Bronchial epithelial cell (primary cell): ENCODE results near the gene CACHD1. TPM values are rescaled to one million over a fixed set of nuclear protein-coding genes. Genes with fewer than 3 reads are reported as not detected.

Source experiments
- DNase-seq: peaks from one replicate; pipeline ENCODE4 v3.0.0-alpha.2; 2010; ENCODE audit warnings: low read depth
- FAIRE-seq: peaks from 2 replicates; lab custom pipeline; 2011; peaks lifted over from hg19 to GRCh38; lab: Jason Lieb, UNC
- H3K27me3 ChIP-seq: 2 replicates; pipeline ENCODE4 v1.5.1; 2011; ENCODE audit warnings: low read length; ENCODE audit not compliant: control insufficient read depth, insufficient read depth
- H3K36me3 ChIP-seq: 2 replicates; pipeline ENCODE4 v1.5.1; 2011; ENCODE audit warnings: low read length; ENCODE audit not compliant: control insufficient read depth, insufficient read depth
- H3K4me3 ChIP-seq: 2 replicates; pipeline ENCODE4 v1.5.1; 2011; ENCODE audit warnings: mild to moderate bottlenecking, low read depth, low read length, control low read depth
- total RNA-seq: library from RNA; depleted of rRNA; stranded (reverse); fragments of >200 nt; gene quantifications from 2 replicates; pipeline ENCODE4 v1.2.1, GENCODE V29; 2014
- TF ChIP-seq, protein P1 (sequence below): IDR thresholded peaks from 2 replicates; pipeline ENCODE4 v1.5.1; 2011; ENCODE audit warnings: mild to moderate bottlenecking, moderate library complexity, low read length, control low read depth, inconsistent platforms; ENCODE audit not compliant: insufficient read depth, severe bottlenecking

Gene CACHD1
- total RNA-seq, result 0.77 and 1.8 TPM in 2 replicates

DNA sequence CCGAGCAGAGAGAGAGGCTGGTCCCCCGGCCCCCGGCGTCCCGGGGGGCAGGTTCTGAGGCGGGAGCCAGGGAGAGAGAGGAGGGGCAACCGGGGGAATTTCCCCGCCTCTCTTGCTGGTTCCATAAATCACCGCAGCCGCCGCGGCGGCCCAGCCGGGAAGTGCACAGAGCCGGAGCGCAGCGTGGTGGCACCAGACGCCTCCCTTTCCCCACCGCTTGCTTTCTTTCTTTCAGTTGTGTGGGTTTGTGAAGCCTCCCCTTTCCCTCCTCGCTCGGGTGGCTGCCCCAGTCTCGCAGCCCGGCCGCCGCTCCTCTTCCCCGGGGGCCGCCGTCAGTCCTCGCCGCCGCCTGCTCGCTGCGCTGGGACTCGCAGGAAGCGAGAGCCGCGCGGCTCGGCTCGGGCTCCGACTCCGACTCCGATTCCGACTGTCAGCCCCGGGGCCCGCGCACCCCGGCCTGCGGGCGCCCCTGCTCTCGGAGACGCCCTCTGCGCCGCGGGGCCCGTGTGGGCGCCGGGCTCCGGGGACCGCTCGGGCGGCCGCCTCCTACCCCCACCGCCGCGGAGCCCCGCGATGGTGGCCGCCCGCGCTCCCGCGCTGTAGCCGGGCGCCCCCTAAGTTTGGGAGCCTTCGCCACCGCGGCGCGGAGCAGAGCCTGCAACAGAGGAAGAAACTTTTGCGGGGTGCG, at the start of gene CACHD1:
TSS of gene CACHD1 (plus strand) at position 153 of the 688 bp plus-strand sequence. CDS start 616 bp downstream, outside the sequence.
- TF ChIP-seq, protein P1, sequence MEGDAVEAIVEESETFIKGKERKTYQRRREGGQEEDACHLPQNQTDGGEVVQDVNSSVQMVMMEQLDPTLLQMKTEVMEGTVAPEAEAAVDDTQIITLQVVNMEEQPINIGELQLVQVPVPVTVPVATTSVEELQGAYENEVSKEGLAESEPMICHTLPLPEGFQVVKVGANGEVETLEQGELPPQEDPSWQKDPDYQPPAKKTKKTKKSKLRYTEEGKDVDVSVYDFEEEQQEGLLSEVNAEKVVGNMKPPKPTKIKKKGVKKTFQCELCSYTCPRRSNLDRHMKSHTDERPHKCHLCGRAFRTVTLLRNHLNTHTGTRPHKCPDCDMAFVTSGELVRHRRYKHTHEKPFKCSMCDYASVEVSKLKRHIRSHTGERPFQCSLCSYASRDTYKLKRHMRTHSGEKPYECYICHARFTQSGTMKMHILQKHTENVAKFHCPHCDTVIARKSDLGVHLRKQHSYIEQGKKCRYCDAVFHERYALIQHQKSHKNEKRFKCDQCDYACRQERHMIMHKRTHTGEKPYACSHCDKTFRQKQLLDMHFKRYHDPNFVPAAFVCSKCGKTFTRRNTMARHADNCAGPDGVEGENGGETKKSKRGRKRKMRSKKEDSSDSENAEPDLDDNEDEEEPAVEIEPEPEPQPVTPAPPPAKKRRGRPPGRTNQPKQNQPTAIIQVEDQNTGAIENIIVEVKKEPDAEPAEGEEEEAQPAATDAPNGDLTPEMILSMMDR, result peak; percentile 47
- no peaks in the 10 kb centered on the region for H3K27me3 ChIP-seq
- peak; percentile 47 for DNase-seq
- H3K4me3 ChIP-seq, result peak within 1 kb of the TSS; percentile 63
- no peaks in the 10 kb centered on the region for H3K36me3 ChIP-seq
- FAIRE-seq, result no peak

DNA sequence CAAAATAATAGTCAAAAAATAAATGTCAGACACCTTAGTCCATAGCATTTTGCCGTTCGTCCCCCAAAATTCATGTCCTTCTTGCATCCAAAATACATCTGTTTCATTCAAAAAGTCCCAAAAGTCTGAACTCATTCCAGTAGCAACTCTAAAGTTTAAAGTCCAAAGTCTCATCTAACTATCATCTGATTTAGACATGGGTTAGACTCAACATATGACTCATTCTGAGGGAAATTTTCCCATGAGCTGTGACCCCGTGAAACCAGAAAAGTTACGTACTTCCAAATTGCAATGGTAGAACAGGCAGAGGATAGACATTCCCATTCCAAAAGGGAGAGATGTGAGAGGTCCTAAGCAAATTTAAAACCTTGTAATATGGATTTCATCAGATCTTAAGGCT, 48.6 kb upstream of the CACHD1 start:
- FAIRE-seq (no peak), DNase-seq (no peak)
- Histone ChIP-seq H3K36me3 (no peaks in the 10 kb centered on the region), H3K27me3 (no peaks in the 10 kb centered on the region), H3K4me3 (no peak overlapping the region)
- TF ChIP-seq, protein P1, result no peak

DNA sequence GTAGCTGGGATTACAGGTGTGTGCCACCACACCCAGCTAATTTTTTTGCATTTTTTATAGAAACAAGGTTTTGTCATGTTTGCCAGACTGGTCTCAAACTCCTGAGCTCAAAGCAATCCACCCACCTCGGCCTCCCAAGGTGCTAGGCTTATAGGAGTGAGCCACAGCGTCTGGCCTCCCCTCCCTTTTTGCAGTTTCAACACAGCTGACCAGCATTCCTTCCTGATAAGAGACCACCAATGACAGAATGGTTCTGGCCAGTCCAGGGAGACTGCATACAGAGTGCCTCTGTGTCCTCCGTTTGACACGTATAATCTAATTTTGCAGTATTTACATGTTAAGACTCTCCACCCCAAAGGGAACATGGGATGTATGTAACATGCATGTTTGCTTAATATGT, 46.4 kb upstream of the CACHD1 start:
- no peaks in the 10 kb centered on the region for H3K36me3 ChIP-seq
- FAIRE-seq, result no peak
- H3K27me3 ChIP-seq, result no peaks in the 10 kb centered on the region
- TF ChIP-seq, protein P1, result no peak
- no peak for DNase-seq
- no peak overlapping the region for H3K4me3 ChIP-seq

DNA sequence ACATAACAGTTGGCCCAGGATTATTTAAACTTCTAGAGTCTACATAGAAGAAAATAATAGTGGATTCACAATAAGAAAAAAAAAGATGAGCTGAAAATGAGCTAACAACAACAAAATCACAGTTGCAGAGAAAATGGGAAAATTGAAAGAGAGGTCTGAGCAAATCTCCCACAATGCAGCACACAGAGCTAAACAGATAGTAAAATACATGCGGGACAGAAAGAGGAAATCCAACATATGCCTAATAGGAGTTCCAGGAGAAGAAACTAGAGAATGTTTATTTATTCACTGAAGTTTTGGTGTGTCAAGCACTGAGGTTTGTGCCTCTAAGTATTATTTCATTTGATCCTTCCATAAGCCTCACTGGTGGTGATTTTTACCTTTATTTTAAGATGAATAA, 45.5 kb upstream of the CACHD1 start:
- TF ChIP-seq, protein P1, result no peak
- no peaks in the 10 kb centered on the region for H3K36me3 ChIP-seq
- no peak overlapping the region for H3K4me3 ChIP-seq
- no peak for FAIRE-seq
- no peak for DNase-seq
- H3K27me3 ChIP-seq, result no peaks in the 10 kb centered on the region

DNA sequence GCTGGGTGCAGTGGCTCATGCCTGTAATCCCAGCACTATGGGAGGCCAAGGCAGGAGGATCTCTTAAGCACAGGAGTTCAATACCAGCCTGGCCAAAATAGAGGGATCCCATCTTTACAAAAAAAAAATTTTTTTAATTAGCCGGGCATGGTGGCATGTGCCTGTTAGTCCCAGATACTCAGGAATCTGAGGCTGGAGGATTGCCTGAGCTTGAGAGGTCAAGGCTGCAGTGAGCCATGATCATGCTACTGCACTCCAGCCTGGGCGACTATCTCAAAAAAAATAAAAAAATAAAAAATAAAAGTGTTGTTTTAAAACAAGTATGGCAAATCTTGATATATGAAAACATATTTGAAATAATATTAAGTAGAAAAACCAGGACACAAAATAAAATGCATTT, 44.4 kb upstream of the CACHD1 start:
- no peak overlapping the region for H3K4me3 ChIP-seq
- TF ChIP-seq, protein P1, result no peak
- FAIRE-seq, result no peak
- H3K36me3 ChIP-seq, result no peaks in the 10 kb centered on the region
- H3K27me3 ChIP-seq, result no peaks in the 10 kb centered on the region
- no peak for DNase-seq

DNA sequence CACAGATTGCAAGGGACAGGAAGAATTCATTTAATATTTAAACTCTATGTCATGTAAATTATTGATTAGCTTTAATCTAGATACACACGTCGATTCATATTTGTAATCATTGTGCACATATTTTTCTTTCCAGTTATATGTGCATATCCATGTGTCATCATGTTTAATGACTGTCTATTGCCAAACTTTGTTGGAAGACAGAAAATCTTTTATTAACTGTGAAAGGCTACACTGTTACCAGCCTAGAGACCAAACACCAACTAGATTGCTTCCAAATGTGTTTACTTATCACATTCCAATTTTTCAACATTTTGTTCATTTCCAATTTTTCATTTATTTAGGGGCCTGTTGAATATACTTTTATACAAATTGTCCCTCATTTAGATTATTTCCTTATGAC, 43.2 kb upstream of the CACHD1 start:
- FAIRE-seq, result no peak

More for the DNA sequence above, 43.2 kb upstream of the CACHD1 start:
- Histone ChIP-seq H3K27me3 (no peaks in the 10 kb centered on the region), H3K4me3 (no peak overlapping the region), H3K36me3 (no peaks in the 10 kb centered on the region)
- DNase-seq, result no peak
- TF ChIP-seq, protein P1, result no peak
